ENCODE measurements around the gene GPR141. TPM values are rescaled to one million over a fixed set of nuclear protein-coding genes. Genes with fewer than 3 reads are reported as not detected.
A peak's percentile ranks its signal among the peaks of the same experiment; 100 is the strongest.

GPR141 gene
- polyA plus RNA-seq (ENCODE audit: insufficient read length in 4 of 4) = under 1 TPM; 0.22 to 0.49 (median 0.34) TPM

- peak in 3 of 4 donors; percentile 7 to 25 (median 14) for DNase-seq (ENCODE audit: low read depth in 4 of 4, low spot score in 3 of 4)
Observed at GRCh38 chr7:37683246-37684120, at the start of gene GPR141. Gene GPR141, plus strand, starts transcription at chr7:37683766. Its CDS starts 56,628 bp downstream, at chr7:37740394.

GRCh38 chr7:37635346-37635745 lies 48.2 kb upstream of the GPR141 start:
- DNase-seq (ENCODE audit: low read depth in 4 of 4, low spot score in 3 of 4) = no peak

DNA sequence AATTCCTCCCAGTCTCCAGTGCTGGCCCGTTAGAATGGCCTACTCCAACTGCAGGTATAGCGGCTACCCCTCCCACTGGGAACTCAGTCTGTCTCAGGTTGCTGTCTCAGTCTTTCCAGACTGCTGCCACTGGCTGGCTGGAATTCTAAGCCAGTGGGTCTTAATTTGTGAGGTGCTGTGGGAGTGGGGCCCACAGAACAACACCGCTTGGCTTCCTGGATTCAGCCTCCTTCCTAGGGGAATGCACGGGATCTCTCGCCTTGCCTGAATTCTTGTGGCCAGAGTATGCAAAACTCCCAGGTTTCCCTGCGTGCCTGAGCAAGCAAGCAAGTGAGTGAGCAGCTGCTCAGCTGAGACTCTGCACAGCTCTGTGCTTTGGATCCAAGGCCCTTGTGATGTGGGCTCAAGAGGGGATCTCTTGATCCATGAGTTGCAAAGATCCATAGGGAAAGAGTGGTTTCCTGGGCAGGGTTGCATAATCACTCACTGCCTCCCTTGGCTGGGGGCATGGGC lies 41.5 kb upstream of the GPR141 start:
- no peak for DNase-seq (ENCODE audit: low read depth in 4 of 4, low spot score in 3 of 4)

- no peak for DNase-seq (ENCODE audit: low read depth in 4 of 4, low spot score in 3 of 4)
Observed at GRCh38 chr7:37643876-37644275, 39.7 kb upstream of the GPR141 start.

DNA sequence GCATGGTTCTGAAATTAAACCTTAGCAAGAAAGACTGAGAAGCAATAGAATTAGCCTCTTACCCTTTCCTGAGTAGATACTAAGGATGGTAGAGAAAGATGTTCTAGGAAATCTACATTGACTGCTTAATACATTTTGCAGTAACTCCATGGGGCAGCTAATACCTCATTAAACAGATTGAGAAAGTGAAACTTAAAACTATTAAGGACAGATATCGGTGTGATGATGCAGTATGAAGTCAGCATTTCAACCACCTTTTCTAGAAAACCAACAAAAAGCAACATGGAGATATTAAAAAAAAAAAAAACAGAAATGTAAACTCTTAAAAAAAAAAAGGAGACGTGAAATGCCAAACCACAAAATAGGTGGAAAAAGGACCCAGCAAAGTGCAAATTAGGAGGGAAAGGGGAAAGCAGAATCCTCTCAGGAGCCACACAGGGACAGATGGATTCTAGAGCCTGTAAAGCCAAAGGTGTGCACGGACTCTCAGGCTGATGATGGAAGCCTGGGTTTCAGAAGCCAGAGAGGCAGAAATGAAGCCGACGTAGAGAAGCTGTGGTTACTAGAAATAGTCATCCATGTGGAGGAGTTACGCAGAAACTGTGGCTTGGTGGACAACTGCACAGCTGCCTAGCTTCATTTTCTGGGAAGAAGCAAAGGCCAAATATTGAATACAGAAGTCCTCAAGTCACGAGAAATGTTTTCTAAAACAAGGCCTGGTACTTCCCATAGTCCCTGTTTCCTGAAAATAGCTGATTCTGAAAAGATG lies 38.1 kb upstream of the GPR141 start:
- no peak for DNase-seq (ENCODE audit: low read depth in 4 of 4, low spot score in 3 of 4)

DNA sequence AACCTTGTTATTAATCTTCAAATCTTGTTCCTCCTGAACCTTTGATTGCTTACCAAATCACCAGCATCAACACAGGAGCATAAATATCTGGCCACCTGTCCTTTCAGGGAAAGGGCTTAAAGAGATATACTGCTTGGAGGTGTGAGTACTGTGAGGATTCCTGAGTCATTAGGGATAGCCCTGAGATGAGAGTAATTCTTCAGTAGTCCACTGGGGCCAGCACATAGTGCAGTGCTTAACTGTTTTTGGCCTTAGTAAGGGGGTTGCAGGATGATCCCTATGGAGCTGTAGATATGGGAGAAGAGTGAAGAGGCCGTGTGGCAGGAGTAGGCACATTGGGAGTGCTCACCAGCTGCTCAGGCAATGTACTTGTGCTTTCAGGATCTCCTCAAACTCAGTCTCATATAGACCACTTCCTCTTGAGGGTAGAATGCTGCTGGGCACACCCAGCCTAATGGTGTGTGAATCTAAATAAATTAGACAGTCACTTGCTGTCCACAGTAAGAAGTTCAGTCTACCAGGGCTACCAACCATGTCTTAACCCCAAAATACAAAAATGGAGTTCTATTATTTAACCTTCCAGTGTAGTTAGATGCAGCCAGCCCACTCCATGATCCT lies 26.5 kb upstream of the GPR141 start:
- DNase-seq (ENCODE audit: low read depth in 4 of 4, low spot score in 3 of 4) = no peak

DNA sequence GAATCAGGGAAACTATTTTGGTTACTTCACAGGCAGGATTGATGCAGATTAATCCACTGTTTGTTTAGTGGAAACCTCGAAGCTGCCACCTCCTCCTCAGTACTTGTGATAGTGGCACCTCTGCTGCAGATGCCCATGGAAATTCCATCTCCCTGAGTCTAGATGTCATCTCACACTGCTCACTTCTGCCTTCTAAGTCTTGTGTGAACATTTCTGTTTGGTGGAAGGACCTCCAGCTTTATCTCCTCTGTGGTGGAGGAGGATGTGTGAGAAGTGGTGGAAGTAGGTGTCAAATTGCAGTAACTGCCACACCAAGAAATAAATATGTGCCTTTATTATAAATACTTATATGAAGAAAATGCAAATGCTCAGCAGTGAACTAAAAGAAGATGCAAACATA lies 25.8 kb upstream of the GPR141 start:
- DNase-seq (ENCODE audit: low read depth in 4 of 4, low spot score in 3 of 4) = no peak

DNA sequence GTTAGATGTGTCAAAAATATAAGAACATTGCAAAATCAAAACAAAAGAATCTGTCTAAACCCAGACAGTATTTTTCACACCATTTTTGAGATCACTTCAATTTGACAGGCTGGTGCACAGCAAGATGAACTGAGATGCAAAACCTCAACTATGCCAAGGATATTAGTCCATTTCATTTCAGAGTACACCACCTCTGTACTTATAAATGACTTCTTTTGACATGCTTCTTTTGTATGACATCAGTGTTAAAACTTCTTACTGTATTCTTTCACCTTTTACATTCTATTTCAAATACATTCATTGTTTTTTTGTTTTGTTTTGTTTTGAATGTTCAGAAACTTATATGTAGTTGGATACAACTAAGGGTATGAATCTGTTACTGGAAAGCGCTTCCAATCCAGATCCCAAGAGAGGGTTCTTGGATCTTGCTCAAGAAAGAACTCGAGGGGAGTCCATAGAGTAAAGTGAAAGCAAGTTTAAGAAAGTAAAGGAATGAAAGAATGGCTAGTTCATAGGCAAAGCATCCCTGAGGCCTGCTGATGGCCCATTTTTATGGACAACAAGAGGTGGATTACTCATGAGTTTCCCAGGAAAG lies 23.5 kb upstream of the GPR141 start:
- no peak for DNase-seq (ENCODE audit: low read depth in 4 of 4, low spot score in 3 of 4)

DNA sequence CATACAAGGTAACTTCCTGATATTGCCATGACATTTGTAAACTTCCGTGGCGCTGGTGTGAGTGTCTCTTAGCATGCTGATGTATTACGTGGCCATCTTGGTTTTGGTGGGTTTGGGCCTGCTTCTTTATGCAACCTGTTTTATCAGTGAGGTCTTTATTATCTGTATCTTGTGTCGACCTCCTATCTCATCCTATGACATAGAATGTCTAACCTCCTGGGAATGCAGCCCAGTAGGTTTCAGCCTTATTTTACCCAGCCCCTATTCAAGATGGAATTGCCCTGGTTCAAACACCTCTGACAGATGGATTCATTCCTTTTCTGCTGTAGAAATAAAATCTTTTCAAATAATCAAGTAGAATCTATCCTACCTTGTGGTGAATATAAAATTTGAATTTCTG lies 23.0 kb upstream of the GPR141 start:
- no peak for DNase-seq (ENCODE audit: low read depth in 4 of 4, low spot score in 3 of 4)

DNA sequence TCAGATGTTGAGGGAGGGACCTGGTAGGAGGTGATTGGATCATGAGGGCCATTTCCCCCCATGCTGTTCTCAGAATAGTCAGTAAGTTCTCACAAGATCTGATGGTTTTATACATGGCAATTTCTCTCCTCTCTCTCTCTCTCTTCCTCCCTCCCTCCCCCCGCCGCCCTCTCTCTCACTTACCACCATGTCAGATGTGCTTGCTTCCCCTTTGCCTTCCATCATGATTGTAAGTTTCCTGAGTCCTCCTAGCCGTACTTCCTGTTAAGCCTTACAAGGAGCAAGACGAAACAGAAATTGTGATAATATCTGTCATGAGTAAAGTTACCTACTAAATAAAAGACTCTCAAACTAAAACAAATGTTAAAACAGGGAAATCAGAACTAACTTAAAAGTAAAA lies 19.9 kb upstream of the GPR141 start:
- no peak for DNase-seq (ENCODE audit: low read depth in 4 of 4, low spot score in 3 of 4)

DNA sequence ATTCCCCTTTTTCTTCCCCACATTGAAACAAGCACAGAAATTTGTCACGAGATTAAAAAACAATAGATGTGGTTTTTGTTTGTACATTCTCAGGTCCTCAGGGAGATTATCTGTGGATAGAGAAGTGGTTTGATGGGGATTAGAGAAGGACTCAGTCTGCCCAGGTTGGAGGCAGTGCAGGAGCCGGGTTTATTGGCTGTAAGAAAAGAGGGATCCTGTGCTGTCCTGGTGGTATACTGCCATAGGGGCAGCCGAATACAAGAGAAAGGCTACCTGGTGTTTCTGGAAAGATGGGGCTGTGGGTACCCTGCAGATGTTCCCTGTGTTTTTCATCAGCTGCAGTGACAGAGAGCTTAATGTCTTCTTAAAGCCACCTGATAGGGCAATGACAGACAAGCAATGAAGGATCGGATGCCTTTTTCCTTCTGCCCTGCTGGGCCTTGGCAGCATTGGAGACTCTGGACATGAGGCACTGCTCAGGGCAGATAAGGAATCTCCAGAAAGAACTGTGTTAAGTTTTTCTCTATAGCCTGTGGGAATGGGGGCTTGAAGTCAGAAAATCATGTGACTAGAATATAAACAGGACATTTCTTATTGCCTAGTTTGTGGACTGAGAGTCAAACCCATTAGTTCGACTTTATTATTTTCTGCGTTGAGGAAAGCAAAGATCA lies 18.1 kb upstream of the GPR141 start:
- no peak for DNase-seq (ENCODE audit: low read depth in 4 of 4, low spot score in 3 of 4)

GRCh38 chr7:37666026-37666799 lies 17.4 kb upstream of the GPR141 start:
- no peak for DNase-seq (ENCODE audit: low read depth in 4 of 4, low spot score in 3 of 4)

GRCh38 chr7:37669818-37670217 lies 13.7 kb upstream of the GPR141 start:
- no peak for DNase-seq (ENCODE audit: low read depth in 4 of 4, low spot score in 3 of 4)

- DNase-seq (ENCODE audit: low read depth in 4 of 4, low spot score in 3 of 4) = no peak
Observed at GRCh38 chr7:37670436-37670835, 13.1 kb upstream of the GPR141 start.

GRCh38 chr7:37671876-37672275 lies 11.7 kb upstream of the GPR141 start:
- DNase-seq (ENCODE audit: low read depth in 4 of 4, low spot score in 3 of 4) = no peak

DNA sequence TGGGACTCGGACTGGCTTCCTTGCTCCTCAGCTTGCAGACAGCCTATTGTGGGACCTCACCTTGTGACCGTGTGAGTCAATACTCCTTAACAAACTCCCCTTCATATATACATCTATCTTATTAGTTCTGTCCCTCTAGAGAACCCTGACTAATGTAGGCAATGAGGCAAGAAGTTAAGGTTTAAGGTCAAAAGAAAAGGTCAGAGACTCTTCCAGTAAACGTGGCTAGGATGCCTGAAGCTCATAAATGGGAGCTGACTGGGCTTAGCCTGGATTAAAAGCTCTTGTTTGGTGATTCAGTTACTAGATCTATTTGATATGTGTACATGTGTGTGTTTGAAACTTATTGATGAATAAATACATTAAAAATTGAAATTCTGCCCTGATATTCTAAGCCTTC lies 10.6 kb upstream of the GPR141 start:
- no peak for DNase-seq (ENCODE audit: low read depth in 4 of 4, low spot score in 3 of 4)

- DNase-seq (ENCODE audit: low read depth in 4 of 4, low spot score in 3 of 4) = no peak
Observed at GRCh38 chr7:37673523-37673922, 10.0 kb upstream of the GPR141 start.

DNA sequence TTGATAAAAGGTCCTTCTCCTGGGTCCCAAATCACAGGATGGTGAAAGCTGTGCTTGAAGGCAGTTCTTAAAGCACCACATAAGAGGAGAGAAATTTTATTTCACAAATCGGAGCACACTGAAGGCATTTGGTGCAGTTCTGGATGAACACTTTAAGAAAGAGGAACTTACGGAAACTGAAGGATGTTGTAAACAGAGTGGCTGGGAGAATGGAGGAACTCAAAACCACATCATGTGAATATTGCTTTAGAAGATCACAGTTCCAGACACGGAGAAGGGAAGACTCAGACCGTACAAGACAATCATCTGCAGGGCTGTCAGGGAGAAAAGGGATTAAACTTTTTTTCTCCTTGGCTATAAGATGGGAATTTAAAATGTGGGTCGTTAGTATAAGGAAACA lies 9.0 kb upstream of the GPR141 start:
- DNase-seq (ENCODE audit: low read depth in 4 of 4, low spot score in 3 of 4) = no peak

DNA sequence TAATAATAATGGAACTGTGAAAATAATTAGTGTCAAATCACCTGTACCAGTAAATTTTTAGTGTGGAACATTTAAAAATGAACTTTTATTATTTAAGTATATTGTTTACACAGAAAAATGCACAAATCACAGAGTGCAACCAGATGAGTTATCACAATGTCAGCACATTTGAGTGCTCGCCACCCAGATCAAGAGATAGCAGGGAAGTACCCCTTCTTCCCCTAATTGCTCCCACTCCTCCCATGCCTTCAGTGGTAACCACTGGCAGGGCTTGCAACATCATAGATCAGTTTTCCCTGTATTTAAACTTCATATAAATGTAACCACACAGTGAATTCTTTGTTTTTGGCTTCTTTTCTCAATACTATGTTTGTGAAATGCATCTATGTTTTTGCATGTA lies 7.8 kb upstream of the GPR141 start:
- DNase-seq (ENCODE audit: low read depth in 4 of 4, low spot score in 3 of 4) = no peak
